Psoas muscle (tissue), 8 donors: ENCODE measurements around the gene ACSL1. TPM values are rescaled to one million over a fixed set of nuclear protein-coding genes. Genes with fewer than 3 reads are reported as not detected.

ENCODE experiments used
- ATAC-seq, 4 donors: fragments of 200-7000 bp; cut with Tn5 transposase; one replicate each; pipeline ENCODE4 v1.9.1; 2020; ENCODE audit warnings: moderate library complexity in 3 of 4, mild to moderate bottlenecking in 2 of 4
- DNase-seq, 2 donors: peaks; one replicate each; pipeline ENCODE4 v3.0.0-alpha.2; 2020
- H3K27ac ChIP-seq: fragments of 200-600 bp; one replicate; pipeline ENCODE4 v1.8.0; 2022
- H3K27me3 ChIP-seq, 3 donors: fragments of 200-600 bp in 1 of 3; one replicate each; pipeline versions ENCODE4 v1.6.1 to v1.8.0; 2013 to 2022; ENCODE audit warnings: low read length in 2 of 3, mild to moderate bottlenecking in 2 of 3, moderate library complexity in 1 of 3; ENCODE audit not compliant: insufficient read depth in 3 of 3
- H3K36me3 ChIP-seq, 2 donors: fragments of 200-600 bp in 1 of 2; one replicate each; pipeline versions ENCODE4 v1.6.1 to v1.8.0; 2013 to 2022; ENCODE audit warnings: low read depth in 1 of 2, mild to moderate bottlenecking in 1 of 2, moderate library complexity in 1 of 2; ENCODE audit not compliant: insufficient read depth in 1 of 2
- H3K4me1 ChIP-seq: fragments of 200-600 bp; one replicate; pipeline ENCODE4 v1.8.0; 2022
- H3K4me3 ChIP-seq: fragments of 200-600 bp; one replicate; pipeline ENCODE4 v1.8.0; 2022; ENCODE audit warnings: mild to moderate bottlenecking
- H3K9me3 ChIP-seq: fragments of 200-600 bp; one replicate; pipeline ENCODE4 v1.8.0; 2022
- CTCF ChIP-seq: fragments of 200-600 bp; IDR thresholded peaks from one replicate; pipeline ENCODE4 v1.8.0; 2022; ENCODE audit warnings: antibody characterized with exemption
- WGBS, 3 donors: extraction: QIAGEN DNeasy Blood & Tissue Kit; methylation state at CpG; one replicate each; pipeline versions ENCODE4 v1.1.6 to v1.1.7; 2013; 5-methylcytosine and 5-hydroxymethylcytosine counted together
- intact Hi-C, 2 donors: fragments of 100-400 bp; cut with DNase I; formaldehyde crosslinking; loops; one replicate each; pipeline versions ENCODE4 v1.11.0 to v1.14.2; 2022
- polyA plus RNA-seq, 3 donors: library from polyadenylated mRNA; stranded (reverse); fragments of 200-250 nt; gene quantifications; one replicate each; pipeline ENCODE4 v1.2.3, GENCODE V29; 2013
- total RNA-seq, 4 donors: library from RNA; stranded (reverse); fragmentation: NEBNext Ultra II Directional in 2 of 4; extraction: Animal tissue kit (Norgen Biotek cat#: 25700) in 2 of 4; gene quantifications; one replicate each; pipeline versions ENCODE4 v1.2.1 to v1.2.4, GENCODE V29; 2021 to 2023
- donor health status: healthy with polysubstance abuse.
- donor health status: DM: no; HTN: no; CAD: no; lungs with moderate emphysema.
- donor health status: Bipolar disorder and iron deficiency.
- donor health status: healthy.
- donor health status: DM: yes; HTN: yes; CAD: no.
- donor health status: DM: no; HTN: no; CAD: no.
- donor health status: DM: no; HTN: no; CAD: no.
- donor health status: DM: yes; HTN: yes; CAD: no.

The ACSL1 gene
- total and polyA plus RNA-seq, 7 donors: 257 to 1,392 (median 781) TPM

GRCh38 chr4:184729946-184730345 is 95.8 kb downstream of the ACSL1 start:
- 38 to 46% (median 42%) methylated on average over 5 of the region's 5 CpGs for WGBS, 3 donors
- H3K4me3 ChIP-seq: no peak overlapping the region
- H3K4me1 ChIP-seq: peaks cover 8% of the 10 kb centered on the region
- intact Hi-C loops: loop anchor here (5.0 to 10.0 kb wide), 4 partner anchors 73 to 1472 kb away; partner anchors contain the start of genes CASP3 (in 1 of the 2) and PRIMPOL (in 1 of the 2)
- no peaks in the 10 kb centered on the region for H3K27me3 ChIP-seq
- H3K27ac ChIP-seq: no peak overlapping the region
- no peaks in the 10 kb centered on the region for H3K9me3 ChIP-seq
- no peak for TF ChIP-seq CTCF
- ATAC-seq (no peak), DNase-seq (no peak)
- no peaks in the 10 kb centered on the region for H3K36me3 ChIP-seq

GRCh38 chr4:184728858-184729257 is 96.9 kb downstream of the ACSL1 start:
- 65 to 93% (median 76%) methylated on average over 2 of the region's 2 CpGs for whole genome bisulfite sequencing, 3 donors
- H3K4me3 ChIP-seq: no peak overlapping the region
- H3K9me3 ChIP-seq: no peaks in the 10 kb centered on the region
- no peaks in the 10 kb centered on the region for H3K27me3 ChIP-seq
- peaks cover 5% of the 10 kb centered on the region for H3K4me1 ChIP-seq
- no peak for DNase-seq
- no peaks in the 10 kb centered on the region for H3K36me3 ChIP-seq
- H3K27ac ChIP-seq: no peak overlapping the region
- no peak for TF ChIP-seq CTCF
- ATAC-seq: no peak
- intact Hi-C loops: loop anchor here in 1 of 2 donors (5.0 kb wide), 1 partner anchor 72 kb away; no protein-coding TSS in a partner anchor

- WGBS, 3 donors: 96 to 97% (median 96%) methylated on average over 3 of the region's 3 CpGs
- no peaks in the 10 kb centered on the region for H3K4me1 ChIP-seq
- no peaks in the 10 kb centered on the region for H3K9me3 ChIP-seq
- ATAC-seq (no peak), DNase-seq (no peak)
- intact Hi-C loops: loop anchor here in 1 of 2 donors (5.0 kb wide), 1 partner anchor 70 kb away; no protein-coding TSS in a partner anchor
- no peak overlapping the region for H3K27ac ChIP-seq
- TF ChIP-seq CTCF: no peak
- H3K4me3 ChIP-seq: no peak overlapping the region
- H3K36me3 ChIP-seq: no peaks in the 10 kb centered on the region
- no peaks in the 10 kb centered on the region for H3K27me3 ChIP-seq
Measured at GRCh38 chr4:184727430-184727829, 98.3 kb downstream of the ACSL1 start.

- Histone ChIP-seq H3K36me3 (no peaks in the 10 kb centered on the region), H3K9me3 (peaks cover 3% of the 10 kb centered on the region), H3K4me3 (no peak overlapping the region), H3K4me1 (no peaks in the 10 kb centered on the region), H3K27me3 (no peaks in the 10 kb centered on the region), H3K27ac (no peak overlapping the region)
- WGBS, 3 donors: 59 to 90% (median 71%) methylated on average over 1 of the region's 1 CpG
- DNase-seq (no peak), ATAC-seq (no peak)
- intact Hi-C loops: no loop called here
- TF ChIP-seq CTCF: no peak
Measured at GRCh38 chr4:184722798-184723197, 103.0 kb downstream of the ACSL1 start.

- TF ChIP-seq CTCF: no peak
Measured at GRCh38 chr4:184721254-184721653, 104.5 kb downstream of the ACSL1 start.

More at GRCh38 chr4:184721254-184721653, 104.5 kb downstream of the ACSL1 start:
- DNase-seq (no peak), ATAC-seq (no peak)
- intact Hi-C loops: no loop called here
- H3K4me3 ChIP-seq: no peak overlapping the region
- peaks cover 3% of the 10 kb centered on the region for H3K9me3 ChIP-seq
- H3K4me1 ChIP-seq: no peaks in the 10 kb centered on the region
- H3K36me3 ChIP-seq: no peaks in the 10 kb centered on the region
- H3K27me3 ChIP-seq: no peaks in the 10 kb centered on the region
- H3K27ac ChIP-seq: no peak overlapping the region
